HG02763 (cell line): ENCODE results near the gene HEBP1.

Experiments used
- ATAC-seq: cut with Tn5 transposase; IDR thresholded peaks from one replicate; pipeline ENCODE4 v1.9.1; 2021; ENCODE audit warnings: mild to moderate bottlenecking, moderate library complexity; ENCODE audit not compliant: unreplicated experiment

HEBP1 gene

DNA sequence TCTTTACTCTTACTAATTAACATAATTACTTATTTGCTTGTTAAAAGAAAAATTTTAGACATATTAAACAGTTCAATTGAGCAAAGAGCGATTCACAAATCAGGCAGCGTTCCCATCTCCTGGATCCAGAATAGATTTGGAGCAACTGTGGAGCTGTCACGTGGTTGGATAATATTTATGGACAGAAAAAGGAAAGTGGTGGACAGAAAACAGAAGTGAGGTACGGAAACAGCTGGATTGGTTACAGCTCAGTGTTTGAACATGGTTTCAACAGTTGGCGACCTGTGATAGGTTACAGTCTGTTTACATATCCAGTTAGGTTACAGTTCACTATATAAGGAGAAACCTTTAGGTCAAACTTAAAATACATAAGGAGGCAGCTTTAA is 24.5 kb upstream of the HEBP1 start:
- no peak for ATAC-seq

DNA sequence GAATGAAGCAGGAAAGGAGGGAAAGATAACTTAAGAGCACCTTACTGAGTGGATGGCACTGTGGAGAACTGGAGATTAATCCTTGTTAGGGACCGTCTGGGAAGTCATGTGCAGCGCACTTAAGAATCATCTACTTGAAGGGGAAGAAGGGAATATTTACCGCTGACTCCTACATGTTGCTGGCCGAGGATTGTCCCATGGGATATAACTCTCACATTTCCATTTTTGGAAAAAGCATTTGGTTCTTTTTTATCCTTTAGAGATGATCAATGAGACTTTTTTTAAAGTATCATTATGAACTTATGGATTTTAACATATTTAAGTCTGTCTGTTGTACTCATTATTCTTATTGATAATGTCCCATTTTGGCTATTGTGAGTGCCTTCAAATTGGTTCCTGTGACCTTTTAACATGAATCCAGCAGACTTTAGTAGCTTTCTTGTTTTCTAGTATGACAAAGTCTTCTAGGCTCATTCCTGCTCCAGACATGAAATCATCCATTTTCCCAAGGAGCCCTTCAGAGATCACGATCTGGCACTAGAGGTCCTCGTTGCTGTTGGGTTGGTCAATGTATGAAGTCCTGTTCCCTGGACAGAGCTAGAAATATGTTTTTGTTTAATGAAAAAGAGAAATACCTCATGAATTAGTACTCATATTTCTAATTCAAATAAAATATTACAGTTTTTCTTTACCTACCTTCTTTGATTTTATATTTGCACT is 23.9 kb upstream of the HEBP1 start:
- ATAC-seq = no peak

DNA sequence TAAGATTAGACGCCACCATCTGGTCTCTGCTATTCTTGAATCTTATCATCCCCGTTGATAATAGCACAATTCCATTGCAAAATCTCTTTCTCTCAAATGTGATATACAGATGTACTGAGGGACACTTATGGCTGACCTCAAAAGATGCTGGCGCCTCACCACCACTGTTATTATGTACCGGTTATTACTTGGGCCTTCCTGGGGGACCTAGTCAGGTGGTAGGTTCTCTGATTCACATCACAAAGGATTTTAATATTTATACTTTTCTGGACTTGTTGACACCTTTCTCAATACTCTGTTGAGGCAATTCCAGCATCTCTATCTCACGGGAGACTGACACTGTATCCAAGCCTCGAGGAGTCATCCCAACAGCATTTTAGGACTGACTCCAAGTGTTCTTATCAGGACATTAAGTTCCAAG is 22.8 kb upstream of the HEBP1 start:
- no peak for ATAC-seq

- no peak for ATAC-seq
Measured at GRCh38 chr12:13011098-13011497, 11.0 kb upstream of the HEBP1 start.

DNA sequence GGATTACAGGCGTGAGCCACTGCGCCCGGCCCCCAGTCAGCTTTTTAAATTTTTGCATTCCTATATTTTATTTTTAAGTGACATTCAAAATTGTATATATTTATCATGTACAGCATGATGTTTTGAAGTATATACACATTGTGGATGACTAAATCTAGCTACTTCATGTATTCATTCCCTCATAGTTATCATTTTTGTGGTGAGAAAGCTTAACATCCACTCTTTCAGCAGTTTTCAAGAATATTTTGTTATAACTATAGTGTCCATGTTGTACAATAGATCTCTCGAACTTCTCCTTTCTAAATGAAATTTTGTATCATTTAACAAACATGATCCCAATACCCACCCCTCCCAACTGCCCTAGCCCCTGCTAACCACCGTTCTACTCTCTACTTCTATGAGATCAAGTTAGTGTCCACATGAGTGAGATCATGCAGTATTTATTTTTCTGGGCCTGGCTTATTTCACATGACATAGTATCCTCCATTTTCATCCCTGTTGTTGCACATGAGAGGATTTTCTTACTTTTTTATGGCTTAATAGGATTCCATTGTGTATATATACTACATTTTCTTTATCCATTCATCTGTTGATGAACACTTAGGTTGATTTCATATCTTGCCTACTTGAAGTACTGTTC is 8.8 kb upstream of the HEBP1 start:
- no peak for ATAC-seq

DNA sequence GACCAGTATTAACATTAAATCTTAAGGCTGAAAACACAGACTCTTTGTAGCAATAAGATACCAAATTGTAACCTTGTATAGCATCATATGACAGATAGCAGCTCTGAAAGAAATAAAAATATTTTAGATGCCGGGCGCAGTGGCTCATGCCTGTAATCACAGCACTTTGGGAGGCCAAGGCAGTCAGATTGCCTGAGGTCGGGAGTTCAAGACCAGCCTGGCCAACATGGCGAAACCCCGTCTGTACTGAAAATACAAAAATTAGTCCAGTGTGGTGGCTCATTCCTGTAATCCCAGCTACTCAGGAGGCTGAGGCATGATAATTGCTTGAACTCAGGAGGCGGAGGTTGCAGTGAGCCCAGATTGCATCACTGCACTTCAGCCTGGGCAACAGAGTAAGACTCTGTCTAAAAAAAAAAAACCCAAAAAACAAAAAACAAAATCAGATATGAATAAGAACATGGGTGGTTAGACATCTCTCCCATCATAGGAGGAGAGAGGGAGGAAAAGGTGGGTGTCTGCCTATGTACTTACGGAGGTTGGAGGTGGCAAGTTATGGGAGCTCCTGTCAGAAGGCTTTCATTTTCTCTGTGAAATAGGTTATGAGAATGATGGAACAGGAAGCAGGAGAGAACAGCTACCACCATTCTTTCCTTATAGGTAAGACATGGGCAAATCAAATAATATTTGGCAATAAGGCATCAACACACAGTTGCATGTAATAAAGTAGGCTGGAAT is 7.6 kb upstream of the HEBP1 start:
- no peak for ATAC-seq

DNA sequence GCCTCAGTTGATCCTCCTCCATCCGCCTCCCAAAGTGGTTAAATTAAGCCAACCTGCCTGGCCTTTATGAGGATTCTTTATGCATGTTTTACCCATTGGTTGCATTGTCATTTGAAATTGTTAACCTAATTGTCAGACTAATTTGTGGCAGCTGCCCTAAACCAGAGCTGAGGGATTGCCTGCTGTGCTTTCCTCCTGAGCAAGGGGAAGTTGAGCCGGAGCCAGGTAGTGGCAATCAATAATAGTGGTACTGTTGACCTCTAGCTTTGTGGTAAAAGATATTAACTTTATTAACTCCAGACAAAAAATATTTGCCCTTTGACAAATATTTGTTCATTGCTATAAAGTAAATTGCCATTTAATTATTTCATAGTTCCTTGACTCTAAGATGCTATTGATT is 5.6 kb upstream of the HEBP1 start:
- ATAC-seq = no peak

GRCh38 chr12:13004986-13005385 is 4.9 kb upstream of the HEBP1 start:
- ATAC-seq = no peak

GRCh38 chr12:13004361-13004760 is 4.3 kb upstream of the HEBP1 start:
- no peak for ATAC-seq

DNA sequence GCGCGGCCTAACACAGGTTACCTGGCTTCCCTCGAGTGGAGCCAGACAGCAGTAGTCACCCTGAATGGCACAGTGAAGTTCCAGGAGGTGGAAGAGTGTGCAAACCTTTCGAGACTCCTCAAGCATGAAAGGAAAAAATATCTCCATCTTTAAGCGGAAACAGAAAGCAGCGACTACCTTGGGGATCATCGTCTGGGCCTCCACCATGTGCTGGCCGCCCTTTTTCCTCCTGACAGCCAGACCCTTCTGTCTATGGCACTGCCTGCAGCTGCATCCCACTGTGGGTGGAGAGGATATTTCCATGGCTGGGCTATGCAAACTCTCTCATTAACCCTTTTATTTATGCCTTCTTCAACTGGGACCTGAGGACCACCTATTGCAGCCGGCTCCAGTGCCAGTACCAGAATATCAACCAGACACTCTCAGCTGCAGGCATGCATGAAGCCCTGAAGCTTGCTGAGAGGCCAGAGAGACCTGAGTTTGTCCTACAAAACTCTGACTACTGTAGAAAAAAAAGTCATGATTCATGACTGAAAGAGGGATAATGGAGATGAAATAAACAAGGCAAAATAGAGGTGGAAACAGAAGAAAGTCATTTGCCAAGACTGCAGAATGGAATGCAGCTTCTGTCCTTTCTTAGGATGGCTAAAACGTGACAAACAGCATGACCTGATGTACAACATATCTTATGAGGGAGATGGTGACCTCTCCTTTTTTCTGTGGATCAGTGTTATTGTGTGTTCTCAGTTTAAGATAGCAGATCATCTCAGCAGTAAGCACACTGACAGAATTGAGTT is 2.4 kb upstream of the HEBP1 start:
- no peak for ATAC-seq

DNA sequence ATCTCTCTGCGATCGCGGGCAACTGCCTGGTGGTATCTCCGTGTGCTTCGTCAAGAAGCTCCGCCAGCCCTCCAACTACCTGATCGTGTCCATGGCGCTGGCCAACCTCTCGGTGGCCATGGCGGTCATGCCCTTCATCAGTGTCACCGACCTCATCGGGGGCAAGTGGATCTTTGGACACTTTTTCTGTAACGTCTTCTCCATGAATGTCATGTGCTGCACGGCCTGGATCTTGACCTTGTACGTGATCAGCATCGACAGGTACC is 1.6 kb upstream of the HEBP1 start:
- no peak for ATAC-seq

GRCh38 chr12:13000925-13001774 is 1.1 kb upstream of the HEBP1 start:
- ATAC-seq = no peak

GRCh38 chr12:13000616-13000924 is 505 bp upstream of the HEBP1 start:
- ATAC-seq = peak; percentile 29

DNA sequence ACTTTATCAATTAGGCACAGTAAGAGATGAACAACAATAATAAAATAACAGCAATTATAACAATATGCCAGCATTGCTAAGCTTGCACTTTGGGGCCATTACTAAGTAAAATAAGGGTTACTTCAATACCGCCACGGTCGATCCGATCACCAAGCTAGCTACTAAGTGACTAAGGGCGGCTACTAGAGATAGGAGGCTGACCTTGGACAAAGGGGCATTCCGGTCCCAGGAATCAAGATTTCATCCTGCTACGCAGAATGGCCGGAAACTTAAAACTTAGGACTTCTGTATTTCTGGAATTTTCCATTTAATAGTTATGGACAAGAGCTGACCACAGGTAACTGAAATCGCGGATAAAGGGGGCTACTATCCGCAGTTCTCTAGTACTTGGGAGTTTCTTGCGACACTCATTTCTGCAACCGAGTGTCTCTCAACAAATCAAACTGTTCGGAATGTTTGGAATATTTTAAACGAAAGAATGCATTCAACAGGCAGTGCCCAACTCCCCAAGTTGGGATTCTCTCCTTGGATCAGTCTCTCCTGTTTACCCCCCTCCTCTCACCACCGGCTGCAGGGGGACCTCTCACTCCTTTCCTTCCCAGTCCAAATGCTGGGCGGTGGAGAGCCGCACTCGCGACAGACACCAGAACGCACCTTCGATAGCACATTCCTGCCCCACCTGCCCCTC is 650 bp downstream of the HEBP1 start:
- no peak for ATAC-seq

GRCh38 chr12:12998248-12998647 is 1.8 kb downstream of the HEBP1 start:
- no peak for ATAC-seq

- ATAC-seq = no peak
Measured at GRCh38 chr12:12997734-12998133, 2.3 kb downstream of the HEBP1 start.

GRCh38 chr12:12997156-12997555 is 2.9 kb downstream of the HEBP1 start:
- no peak for ATAC-seq

GRCh38 chr12:12996209-12996608 is 3.9 kb downstream of the HEBP1 start:
- no peak for ATAC-seq

DNA sequence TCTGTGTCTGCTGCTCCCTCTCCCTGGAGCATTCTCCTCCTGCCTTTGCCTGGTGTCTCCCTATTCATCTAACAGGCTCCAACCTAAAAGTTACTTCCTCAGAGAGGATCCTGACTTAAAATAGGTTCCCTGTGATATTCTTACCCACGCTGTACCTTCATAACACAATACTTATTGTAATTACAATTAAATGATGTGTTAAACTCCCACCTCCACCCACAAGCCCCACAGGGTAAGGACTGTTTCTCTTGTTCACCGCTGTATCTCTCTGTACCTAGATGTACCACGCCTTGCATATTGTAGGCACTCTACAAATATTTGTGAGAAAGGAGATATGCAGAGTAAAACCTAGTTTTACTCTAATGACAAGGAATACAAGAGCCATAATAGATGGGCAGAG is 5.0 kb downstream of the HEBP1 start:
- no peak for ATAC-seq

DNA sequence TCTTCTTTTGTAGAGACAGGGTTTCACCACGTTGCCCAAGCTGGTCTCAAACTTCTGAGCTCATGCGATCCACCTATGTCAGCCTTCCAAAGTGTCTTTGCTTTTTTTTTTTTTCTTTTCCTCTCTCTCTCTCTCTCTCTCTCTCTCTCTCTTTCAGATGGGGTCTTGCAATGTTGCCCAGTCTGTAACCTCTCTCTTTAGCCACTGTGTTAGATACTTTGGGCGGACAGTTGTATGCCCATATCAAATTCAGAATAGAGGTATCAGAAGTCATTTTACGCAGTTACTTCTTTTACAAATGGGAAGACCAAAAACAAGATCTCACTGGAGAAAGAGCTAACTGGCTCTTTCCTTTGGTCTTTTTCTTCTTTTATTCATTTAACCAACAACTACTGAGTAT is 6.7 kb downstream of the HEBP1 start:
- ATAC-seq = no peak
